HuH-7.5 (cell line): Measurements from ENCODE around the gene FOXP4.

Source experiments
- DNase-seq: peaks from one replicate; pipeline ENCODE4 v3.0.0; 2011; ENCODE audit warnings: low spot score

Gene FOXP4

DNA sequence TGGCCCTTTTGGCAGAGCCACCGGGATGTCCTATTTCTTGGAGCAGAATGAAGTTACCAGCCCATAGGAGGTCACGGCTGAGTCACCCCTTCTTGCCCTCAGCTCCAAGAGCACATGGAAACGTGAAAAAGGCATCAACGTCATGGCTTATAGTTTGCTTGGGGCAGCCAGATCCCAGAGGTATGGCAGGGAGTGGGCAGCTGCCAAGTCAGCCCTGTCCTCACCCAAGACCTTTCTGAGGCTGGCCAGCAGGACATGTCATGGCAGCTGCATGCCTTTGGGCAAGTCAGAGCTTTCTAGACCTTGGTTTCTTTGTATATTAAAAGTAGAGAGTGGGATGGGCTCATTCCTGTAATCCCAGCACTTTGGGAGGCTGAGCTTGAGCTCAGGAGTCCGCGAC lies 83.9 kb downstream of the FOXP4 start:
- DNase-seq: no peak

DNA sequence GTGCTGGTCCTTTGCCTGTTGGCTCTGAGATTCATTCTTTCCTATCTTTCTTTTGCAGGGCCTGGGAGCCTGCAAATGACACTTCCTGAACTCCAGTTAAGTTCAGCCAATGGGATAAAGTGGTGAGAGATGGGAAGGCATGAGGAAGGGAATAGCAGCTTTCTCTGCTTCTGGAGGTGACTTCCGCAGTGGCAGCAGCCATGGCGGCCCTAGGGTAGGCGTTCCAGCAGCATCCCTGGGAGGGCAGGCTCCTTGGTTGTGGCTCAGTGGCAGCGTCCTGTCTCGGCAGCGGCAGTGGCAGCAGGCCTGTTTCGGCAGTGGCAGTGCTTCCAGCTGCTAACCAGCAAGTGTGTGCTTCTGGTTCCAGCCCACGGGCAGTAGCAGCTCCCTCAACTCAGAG lies 84.8 kb downstream of the FOXP4 start:
- no peak for DNase-seq

DNA sequence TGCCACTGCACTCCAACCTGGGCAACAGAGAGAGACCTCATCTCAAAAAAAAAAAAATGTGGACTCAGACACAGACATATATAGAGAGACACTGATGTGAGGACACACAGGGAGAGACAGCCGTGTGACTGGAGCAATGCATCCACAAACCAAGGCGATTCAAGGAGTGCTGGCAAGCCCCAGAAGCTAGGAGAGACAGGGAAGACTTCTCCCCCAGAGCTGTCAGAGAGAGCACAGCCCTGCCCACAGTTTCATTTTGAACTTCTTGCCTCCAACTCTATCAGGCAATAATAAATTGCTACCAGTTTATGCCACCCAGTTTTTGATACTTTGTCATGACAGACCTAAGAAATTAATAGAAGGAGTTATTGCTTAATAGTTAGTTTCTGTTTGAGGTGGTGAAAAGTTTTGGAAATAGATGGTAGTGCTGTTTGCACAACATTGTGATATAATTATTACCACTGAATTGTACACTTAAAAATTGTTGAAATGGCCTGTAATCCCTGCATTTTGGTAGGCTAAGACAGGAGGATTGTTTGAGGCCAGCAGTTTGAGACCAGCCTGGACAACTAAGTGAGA lies 87.0 kb downstream of the FOXP4 start:
- no peak for DNase-seq

DNA sequence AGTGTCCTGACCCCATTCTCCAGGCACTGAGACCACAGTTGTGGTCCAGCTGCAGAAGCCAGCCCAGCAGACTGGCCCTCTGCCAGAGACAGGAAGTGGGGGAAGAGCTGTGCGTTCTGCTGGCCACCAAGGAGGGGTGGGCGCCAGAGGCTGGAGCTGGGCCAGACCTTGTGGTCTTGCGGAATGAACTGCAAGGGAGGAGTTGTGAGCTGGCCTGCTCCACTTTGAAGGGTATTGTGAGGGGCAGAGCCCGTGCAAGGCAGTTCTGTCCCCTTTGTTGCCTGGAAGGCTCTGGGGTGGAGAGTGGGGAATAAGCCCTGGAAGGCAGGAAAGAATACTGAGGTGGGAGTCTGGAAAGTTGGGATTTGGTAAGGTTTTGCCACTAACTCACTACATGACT lies 88.5 kb downstream of the FOXP4 start:
- DNase-seq: no peak

DNA sequence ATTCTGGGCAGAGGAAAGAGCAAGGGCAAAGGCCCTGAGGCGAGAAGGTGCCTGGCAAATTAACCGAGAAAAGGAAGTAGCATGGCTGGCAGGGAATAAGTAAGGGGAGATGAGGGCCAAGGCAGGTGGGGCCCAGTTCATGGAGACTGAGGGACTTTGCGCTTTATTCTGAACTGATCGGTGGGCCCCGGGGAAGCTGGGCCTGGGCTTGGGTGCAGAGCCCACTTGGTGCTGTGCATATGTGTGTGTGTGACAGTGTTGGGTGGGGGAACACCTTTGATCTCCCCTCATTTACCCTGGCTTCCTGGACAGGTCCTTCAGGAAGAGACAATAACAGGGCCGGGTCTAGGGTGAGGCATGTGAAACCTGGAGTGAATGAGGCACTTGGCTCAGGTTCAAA lies 89.2 kb downstream of the FOXP4 start:
- DNase-seq: no peak

DNA sequence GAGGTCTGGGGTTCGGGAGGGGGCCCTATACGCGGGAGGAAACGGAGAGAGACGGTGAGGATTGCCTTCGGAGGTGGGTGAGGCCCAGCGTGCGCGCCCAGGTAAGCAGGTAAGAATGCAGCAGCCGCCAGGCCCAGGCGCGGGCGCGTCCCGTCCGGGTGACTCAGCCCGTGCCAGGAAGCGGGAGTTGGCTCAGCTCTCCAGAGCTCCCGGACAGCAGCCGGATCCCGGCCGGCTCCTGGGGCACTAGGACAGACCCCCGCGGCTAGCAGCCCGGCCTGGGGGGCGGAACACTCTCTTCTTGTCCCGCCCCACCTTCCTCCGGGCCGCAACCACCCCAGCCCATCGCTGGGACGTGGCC lies 90.6 kb downstream of the FOXP4 start:
- no peak for DNase-seq

DNA sequence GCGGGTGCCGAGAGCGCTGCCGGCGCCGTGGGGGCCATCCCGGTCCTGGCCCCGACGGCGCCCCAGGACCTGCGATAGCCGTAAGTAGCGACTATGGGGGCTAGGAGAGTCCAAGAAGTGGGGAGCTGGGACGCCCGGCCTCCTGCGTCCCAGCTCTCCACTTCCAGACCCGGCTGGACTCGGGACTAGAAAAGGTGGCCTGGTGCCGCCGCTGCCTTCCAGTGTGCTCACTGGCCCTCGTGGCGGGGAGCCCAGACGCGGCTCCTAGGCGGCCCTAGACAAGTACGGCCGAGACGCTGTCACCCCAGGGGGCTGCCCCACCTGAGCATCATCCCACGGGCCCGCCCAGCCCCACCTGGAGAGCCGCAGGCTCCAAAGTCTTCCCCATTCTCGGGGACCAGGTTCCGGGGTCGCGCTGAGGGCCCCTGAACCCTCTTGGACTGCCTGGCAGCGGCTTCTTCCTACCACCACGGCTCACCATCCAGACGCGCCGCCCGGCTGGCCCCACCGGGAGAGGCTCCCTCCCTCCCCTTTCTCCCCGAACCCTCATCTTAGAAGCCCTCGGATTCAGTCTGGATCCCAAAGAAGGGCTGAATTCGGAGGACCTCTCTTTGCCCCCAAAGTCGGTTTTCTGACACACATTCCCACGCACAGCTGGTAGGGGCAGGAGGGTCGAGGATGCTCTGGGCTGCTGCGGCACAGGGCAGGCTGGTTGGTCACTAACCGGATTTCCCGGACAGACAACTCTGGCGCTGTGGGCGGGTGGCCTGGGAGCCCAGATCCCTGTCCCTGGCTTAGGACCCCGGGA lies 91.2 kb downstream of the FOXP4 start:
- DNase-seq: peak; percentile 35

DNA sequence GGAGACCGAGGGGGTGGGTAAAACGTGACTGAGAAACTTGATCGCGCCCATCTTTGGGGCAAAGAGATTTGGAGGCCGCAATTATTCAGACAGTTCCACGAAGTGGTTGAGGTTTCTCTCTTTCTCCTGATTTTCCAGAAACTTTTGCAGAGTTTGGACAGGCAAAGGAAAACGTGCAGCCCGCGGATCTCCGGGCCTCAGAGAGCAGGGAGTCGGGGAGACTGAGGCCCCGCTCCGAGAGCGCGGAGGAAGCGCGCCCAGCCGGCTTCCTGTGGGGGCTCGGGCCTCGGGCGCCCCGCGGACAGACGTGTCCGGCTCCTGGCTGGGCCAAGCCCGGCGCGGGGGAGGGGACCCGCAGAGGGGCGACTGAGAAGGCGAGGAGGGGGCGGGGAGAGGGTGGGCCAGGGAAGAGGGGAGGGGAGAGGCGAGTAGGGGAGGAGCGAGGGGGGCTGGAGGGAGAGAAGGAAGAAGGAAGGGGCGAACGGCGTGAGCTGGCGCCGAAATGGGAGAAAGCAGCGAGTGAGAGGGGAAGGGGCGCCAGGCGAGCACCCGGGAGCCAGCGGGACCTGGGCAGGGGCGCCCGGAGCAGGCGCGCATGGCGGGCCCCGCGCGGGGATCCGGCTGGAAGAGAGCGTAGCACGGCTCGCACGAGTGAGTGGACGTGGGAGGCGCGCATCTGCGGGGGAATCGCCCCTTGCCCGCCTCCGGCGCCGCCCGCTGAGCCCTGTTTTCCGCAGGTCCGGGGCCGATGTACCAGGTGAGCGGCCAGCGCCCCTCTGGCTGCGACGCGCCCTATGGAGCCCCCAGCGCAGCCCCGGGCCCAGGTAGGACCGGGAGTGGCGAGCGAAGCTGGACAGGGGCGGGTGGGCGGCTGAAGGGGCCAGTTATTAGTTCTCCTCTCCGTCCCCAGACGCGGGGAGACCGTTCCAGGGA lies 92.1 kb downstream of the FOXP4 start, which contains the start of gene MDFI:
Gene MDFI, plus strand, starts transcription at position 467 of the 933 bp plus-strand sequence. Its CDS starts 282 bp downstream, at position 749.
- DNase-seq: no peak

DNA sequence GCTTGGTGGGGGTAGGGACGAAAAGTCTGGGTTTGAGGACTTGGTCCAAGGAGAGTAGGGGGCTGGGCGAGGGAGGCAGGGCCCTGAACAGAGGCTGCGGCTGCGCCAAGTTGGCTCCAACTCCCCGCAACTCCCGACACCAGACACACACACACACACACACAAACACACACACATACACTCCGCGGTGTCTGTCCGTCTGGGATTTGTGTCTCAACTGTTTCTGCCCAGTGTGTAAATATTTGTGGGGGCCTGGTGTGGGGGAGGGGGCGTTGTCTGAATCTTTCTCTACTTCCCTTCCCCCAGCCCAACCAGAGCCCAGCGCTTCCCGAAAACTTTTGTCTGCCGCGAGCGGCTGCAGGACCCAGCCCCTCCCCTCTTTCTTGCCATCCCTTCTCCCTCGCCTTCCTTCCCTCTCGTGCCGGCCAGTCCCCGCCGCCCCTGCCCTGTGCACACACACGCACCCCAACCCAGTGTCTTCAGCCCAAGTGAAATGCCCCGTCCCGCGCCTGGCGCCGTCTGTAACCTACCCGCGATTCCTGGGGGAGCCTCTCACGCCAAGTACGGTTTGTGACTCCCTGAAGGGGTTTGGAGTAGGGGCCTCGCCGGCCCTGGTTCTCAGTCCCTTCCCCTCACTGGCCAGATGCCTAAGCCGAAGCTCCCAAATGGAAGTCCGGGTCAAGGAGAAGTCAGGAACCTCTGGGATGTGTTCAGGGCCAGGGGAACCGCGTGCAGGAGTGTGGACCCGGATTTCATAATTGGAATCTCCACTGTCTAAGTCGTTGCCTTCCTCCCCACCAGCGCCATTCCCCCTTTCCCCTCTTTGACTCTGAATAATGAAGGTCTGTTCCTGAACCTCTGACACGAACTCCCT lies 93.0 kb downstream of the FOXP4 start:
- DNase-seq: no peak

DNA sequence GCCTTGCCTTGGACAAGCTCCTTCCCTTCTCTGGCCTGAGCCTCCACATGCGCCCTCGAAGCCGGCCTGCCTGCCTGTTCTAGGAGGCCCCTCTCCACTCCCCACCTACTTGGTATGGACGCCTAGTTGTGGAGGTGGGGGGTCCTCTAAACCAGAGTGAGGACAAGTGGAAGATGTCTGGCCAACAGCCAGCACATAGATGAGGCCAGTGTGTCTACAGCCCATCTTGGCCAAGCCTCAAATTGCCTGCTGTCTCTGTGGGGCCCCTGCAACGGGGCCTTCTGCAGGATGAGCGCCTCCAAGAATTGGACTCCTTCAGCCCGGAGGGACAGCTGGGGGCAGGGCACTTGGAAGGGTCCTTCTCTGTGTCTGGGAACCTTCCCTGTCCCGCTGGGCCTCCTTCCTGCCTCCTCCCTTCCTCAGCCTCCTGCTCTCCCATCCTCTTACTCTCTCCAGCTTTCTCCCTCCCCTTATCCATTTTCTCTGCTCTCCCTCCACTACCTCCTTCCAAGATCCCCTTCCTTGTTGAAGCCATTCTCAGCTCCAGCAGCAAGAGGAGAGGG lies 93.7 kb downstream of the FOXP4 start:
- no peak for DNase-seq

DNA sequence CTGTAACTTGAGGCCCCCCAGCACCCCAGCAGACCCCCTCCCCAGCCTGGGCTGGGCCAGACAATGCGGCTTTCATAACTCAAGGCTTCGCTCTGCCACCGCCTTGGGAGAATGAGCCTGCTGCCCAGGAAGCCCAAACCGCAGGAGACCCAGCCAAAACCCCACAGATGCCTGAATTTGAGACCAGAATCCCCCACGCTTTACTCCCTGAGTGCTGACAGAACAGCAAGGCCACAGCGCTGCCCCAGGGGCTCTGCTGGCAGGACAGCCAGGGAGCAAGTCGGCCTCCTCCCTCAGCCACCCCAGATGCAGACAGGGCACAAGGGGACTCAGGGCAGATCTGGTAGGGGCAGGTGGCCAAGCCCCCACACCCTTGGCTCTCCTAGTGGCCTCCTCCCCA lies 94.2 kb downstream of the FOXP4 start:
- DNase-seq: no peak

DNA sequence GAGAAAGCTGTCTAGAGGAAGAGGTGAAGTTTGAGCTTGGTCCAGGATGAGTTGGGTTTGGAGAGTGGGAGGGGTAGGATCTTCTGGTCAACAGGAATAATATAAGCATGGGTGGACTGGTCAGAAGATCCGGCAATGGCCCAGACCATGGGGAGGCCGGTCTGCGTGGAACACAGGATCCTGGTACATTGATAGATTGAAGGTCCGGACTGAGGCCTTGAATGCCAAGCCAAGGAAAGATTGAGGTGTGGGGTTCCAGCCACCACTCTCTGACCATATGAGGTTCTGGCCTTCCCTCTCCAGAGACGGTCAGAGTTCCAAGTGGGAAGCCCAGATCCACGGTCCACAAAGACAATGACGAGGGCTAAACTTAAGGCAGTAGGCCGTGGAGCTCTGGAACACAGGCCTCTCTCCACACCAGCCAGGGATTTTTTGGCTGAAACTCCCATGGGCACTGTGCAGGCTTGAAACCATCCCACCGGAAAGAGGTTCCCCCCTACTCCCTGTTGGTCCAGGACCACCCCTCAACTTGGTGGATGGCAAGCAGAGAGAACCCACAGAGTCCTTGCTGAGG lies 95.3 kb downstream of the FOXP4 start:
- no peak for DNase-seq

DNA sequence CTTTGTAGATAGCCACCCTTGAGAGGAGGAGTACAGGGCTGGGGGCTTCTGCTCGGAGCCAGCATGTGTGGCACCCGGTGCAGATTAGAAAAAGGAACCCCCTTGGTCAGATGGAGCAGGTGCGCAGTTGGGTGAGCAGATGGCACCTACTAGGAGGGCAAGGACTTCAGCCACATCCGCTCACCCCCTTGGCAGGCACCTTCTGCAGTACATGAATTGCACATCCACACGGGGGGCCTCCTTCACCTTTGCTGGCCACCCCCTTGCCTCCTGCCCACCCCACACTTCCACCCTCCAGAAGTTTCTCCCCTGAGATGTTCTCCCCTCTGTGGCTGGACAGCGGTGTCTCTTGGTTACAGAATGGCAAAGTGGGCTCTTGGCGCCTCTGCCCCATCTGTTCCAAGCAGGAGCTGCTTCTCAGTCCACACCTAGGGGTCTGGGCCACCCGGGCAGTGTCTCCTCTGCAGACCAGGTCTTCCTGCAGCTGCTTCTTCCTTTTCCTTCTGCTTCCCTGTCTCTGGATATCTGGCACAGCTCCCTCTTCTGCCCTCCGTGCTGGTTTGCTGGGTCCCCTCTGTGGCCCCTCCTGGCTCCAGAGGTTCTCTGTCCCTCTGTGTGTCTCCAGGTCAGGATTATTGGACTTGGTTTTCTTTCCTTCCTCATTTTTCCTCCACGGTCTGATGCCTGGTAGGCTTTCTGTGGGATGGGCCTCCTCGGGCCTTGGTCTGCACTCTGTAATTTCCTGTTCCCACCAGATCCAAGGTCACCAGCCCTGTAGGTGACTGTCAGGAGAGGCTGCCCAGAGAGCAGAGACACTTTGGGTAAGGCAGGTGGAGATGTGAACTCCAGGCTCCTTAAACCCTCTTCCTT lies 96.1 kb downstream of the FOXP4 start:
- DNase-seq: no peak

DNA sequence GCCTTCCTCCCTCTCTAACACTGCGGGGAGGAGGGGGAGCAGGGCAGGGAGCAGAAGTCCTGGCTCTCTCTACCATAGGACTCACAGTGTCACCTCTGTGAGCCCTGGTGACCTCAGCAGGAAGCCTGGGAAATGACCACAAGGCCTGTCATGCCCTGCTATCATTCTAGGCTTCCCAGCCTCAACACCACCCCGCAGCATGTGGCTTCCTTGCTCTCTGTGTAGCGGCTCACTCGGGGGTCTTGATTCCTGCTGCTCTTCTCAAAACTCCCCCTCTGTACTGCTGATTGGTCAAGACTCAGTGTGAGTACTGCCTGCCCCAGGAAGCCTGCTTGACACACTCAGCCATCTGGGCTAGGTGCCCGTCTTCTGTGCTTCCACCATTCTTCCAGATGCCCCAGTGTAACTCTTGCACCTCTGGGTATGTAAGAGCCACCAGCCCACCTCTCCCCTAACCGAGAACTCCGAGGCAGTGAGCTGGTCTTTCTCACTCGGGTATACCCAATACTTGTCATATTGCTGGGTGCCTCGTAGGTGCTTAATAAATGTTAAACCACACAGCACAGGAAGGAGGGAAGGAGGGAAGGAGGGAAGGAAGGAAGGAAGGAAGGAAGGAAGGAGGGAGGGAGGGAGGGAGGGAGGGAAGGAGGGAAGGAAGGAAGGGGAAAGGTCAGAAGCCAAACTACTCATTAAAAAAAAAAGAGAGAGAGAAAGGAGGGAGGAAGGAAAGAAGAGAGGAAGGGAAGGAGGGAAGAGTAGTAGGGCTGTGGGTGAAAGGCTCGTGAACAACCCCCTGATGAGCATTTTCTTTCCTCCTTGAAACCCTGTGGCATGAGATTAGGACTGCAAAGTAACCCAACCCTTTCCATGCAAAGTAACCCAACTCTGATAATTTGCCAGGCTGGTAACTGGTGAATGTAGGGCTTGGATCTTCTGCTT lies 97.0 kb downstream of the FOXP4 start:
- DNase-seq: no peak

DNA sequence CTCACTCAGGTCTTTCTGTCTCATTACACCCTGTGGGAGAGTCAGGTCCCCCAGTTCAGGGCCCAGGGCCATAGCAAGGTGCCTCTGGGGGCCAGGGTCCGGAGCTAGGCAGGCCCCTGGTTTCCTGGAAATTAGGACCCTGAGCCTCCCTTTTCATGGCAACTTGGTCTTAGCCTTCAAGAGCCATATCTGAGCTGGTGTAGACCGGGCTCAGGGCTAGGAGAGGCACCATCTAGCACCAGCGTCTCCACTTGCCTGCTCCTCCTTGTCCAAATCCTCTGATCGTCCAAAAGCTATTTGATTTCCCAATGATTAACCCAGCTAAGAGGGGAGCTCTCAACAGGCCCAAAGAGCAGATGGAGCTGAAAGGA lies 97.7 kb downstream of the FOXP4 start:
- DNase-seq: no peak

DNA sequence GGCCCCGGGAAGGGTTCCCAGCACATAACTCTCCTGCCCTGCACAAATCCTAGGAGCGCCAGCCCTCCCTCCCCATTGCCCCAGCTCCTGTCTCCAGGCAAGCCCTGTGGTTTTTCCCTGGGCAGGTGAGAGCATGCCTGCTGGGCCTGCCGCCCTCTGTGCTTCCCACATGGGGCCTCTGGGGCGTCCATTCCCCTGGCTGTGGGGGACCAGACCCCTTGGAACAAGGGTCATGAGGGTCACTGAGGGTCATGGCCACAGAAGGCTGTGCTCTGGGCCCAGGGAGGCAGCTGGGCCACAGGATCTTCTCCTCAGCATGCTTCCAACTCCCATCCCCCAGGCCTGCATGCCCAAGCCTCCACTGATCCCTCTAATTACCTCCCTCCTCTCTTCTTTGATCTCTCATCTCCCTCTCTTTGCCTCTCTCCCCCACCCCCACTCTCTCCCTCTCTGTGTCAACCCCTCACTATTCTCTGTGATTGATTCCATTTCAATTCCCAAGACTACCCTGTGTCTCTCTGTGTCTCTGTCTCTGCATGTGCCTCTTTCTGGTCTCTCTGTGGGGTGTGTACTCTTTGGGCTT lies 98.2 kb downstream of the FOXP4 start:
- DNase-seq: no peak

DNA sequence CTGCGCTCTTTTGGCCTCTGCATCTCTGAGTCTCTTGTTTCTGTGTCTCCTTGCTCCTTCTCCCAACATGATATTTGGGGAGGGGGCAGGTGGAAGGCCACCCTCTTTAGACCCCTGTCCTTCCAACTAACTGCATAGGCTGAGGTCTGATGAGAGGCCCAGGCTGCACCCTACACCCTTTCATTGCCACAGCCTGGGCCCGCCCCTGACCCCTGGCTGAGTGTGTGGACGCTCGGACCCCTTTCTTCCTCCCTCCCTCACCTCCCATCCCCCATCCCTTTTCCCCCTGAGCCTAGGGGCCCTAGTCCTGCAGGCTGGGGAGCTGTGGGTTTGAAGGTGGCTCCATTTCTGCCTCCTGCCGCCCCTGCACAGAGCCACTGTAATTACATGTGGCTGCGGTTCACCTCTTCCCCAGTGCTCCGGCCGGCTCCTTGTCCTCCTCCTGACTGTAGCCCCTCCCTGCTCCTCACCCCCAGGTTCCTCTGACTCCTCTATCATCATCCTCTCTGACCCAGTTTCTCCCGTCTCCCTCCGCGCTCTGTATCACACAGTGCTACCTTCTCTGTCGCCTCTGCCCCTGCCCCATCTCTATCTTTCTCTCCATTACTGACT lies 98.9 kb downstream of the FOXP4 start:
- no peak for DNase-seq
